K562 (cell line): ENCODE results near the gene C1orf21. TPM values are rescaled to one million over a fixed set of nuclear protein-coding genes. Genes with fewer than 3 reads are reported as not detected.

Experiments
- HOXB6 ChIP-seq: fragments of 250-450 bp; sonication (Bioruptor Pico); IDR thresholded peaks from 2 replicates; pipeline ENCODE4 v1.5.1; 2022; ENCODE audit warnings: mild to moderate bottlenecking, borderline replicate concordance
- ZNF449 ChIP-seq: fragments of 250-450 bp; sonication (Bioruptor Pico); IDR thresholded peaks from 2 replicates; pipeline ENCODE4 v1.8.0; 2022; ENCODE audit warnings: moderate library complexity, mild to moderate bottlenecking, inconsistent platforms
- ZNF518B ChIP-seq: fragments of 250-450 bp; sonication (Bioruptor Pico); IDR thresholded peaks from 2 replicates; pipeline ENCODE4 v1.5.0; 2021; ENCODE audit warnings: mild to moderate bottlenecking, moderate library complexity
- ZNF589 ChIP-seq: fragments of 200-800 bp; sonication (Bioruptor generic); IDR thresholded peaks from 2 replicates; pipeline ENCODE4 v1.6.1; 2016; ENCODE audit warnings: low read depth, missing genetic modification characterization, missing compliant biosample characterization
- polyA plus RNA-seq, 8 experiments: library from polyadenylated mRNA; depleted of rRNA in 4 of 8; stranded (reverse) in 5 of 8; unstranded in 3 of 8; fragments of >200 nt; fragmentation: Nextera tagmentation in 2 of 8; fragmentation: Illumina TruSeq in 1 of 8; extraction: Ambion mirVana in 2 of 8; extraction: Trizol in 1 of 8; gene quantifications; 2 replicates each; pipeline versions ENCODE4 v1.2.1 to v1.2.3, GENCODE V29; 2011 to 2014; ENCODE audit warnings: inconsistent platforms in 1 of 8, missing spikeins in 1 of 8
- total RNA-seq, 7 experiments: library from RNA; depleted of rRNA in 6 of 7; stranded (reverse); fragments of >200 nt in 6 of 7; fragmentation: Illumina TruSeq in 2 of 7; extraction: Trizol in 2 of 7; gene quantifications; 2 replicates each; pipeline versions ENCODE4 v1.2.1 to v1.2.3, GENCODE V29; 2011 to 2021; ENCODE audit warnings: low replicate concordance in 1 of 7
- TF ChIP-seq, protein P1 (sequence below), 2 experiments: IDR thresholded peaks; 2 replicates each; pipeline ENCODE4 v1.6.1; 2011; ENCODE audit warnings: borderline replicate concordance in 1 of 2, control low read depth in 1 of 2, low read depth in 1 of 2, low read length in 1 of 2, mild to moderate bottlenecking in 1 of 2, mixed read lengths in 1 of 2, moderate library complexity in 1 of 2; ENCODE audit not compliant: insufficient read depth in 1 of 2, insufficient read length in 1 of 2, poor library complexity in 1 of 2, severe bottlenecking in 1 of 2; ENCODE audit errors: extremely low read depth in 1 of 2

C1orf21 gene
- total and polyA plus RNA-seq, 9 of the 15 experiments (the other 6 are each of a cell fraction or from before 2014, with no cell fraction given), result under 0.01 to 0.31 (median 0.07) TPM

DNA sequence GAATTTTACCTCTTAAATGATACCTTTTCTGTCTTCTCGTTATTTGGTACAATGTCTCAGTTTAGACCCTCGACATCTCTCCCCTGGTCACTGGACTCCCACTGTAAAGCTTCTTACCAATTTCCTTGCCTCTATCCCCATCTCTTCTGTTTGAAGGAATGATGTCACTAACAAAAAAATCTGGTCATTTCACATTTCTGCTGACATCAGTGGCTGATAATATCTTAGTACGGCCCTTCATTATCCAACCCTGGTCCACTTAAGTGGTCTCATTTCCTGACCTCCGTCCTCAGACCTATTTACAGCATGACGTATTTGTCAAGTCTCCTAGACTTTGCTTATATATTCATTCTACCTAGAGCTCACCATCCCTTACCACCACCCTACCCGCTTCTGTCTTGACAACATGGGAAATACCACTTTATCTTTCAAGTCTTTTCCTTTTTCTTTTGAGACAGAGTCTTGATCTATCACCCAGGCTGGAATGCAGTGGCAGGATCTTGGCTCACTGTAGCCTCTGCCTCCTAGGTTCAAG lies 60.9 kb downstream of the C1orf21 start (continued):
- TF ChIP-seq ZNF518B (CRISPR knock-in tag) (no peak), ZNF589 (CRISPR knock-in tag) (no peak), HOXB6 (no peak), ZNF449 (no peak)
- TF ChIP-seq, protein P1, sequence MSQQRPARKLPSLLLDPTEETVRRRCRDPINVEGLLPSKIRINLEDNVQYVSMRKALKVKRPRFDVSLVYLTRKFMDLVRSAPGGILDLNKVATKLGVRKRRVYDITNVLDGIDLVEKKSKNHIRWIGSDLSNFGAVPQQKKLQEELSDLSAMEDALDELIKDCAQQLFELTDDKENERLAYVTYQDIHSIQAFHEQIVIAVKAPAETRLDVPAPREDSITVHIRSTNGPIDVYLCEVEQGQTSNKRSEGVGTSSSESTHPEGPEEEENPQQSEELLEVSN (IDR thresholded peaks at IDR 0.05; ENCODE audit: borderline replicate concordance in 1 of 2, extremely low read depth in 1 of 2, insufficient read depth in 1 of 2, insufficient read length in 1 of 2, low read depth in 1 of 2, low read length in 1 of 2, poor library complexity in 1 of 2, severe bottlenecking in 1 of 2), result no peak
- TF ChIP-seq, all 486 proteins: peak for 0
